ENCODE measurements around the gene ACAP3.
A peak's percentile ranks its signal among the peaks of the same experiment; 100 is the strongest.

Gene ACAP3

GRCh38 chr1:1284221-1285101 lies 23.3 kb downstream of the ACAP3 start:
- no peak for DNase-seq

- DNase-seq = no peak
Observed at GRCh38 chr1:1283821-1284220, 23.9 kb downstream of the ACAP3 start.

GRCh38 chr1:1282998-1283397 lies 24.7 kb downstream of the ACAP3 start:
- DNase-seq = no peak

GRCh38 chr1:1281533-1282321 lies 26.0 kb downstream of the ACAP3 start:
- DNase-seq = no peak

GRCh38 chr1:1280782-1281481 lies 26.8 kb downstream of the ACAP3 start:
- no peak for DNase-seq

- DNase-seq = no peak
Observed at GRCh38 chr1:1279028-1279427, 28.7 kb downstream of the ACAP3 start.

- no peak for DNase-seq
Observed at GRCh38 chr1:1278620-1279019, 29.1 kb downstream of the ACAP3 start.

GRCh38 chr1:1275836-1276235 lies 31.9 kb downstream of the ACAP3 start:
- DNase-seq = no peak

GRCh38 chr1:1274931-1275431 lies 32.7 kb downstream of the ACAP3 start:
- no peak for DNase-seq

GRCh38 chr1:1274299-1274930 lies 33.3 kb downstream of the ACAP3 start:
- no peak for DNase-seq

GRCh38 chr1:1273512-1274298 lies 34.0 kb downstream of the ACAP3 start, which contains the start of gene UBE2J2:
UBE2J2 (minus strand) TSS chr1:1273854; CDS start chr1:1267992, 5,862 bp downstream.
- DNase-seq = peak; percentile 79 to 92 (median 90)

GRCh38 chr1:1273209-1273511 lies 34.6 kb downstream of the ACAP3 start:
- DNase-seq = no peak

- DNase-seq = no peak
Observed at GRCh38 chr1:1272341-1273208, 35.2 kb downstream of the ACAP3 start.

GRCh38 chr1:1270813-1271212 lies 36.9 kb downstream of the ACAP3 start:
- no peak for DNase-seq

- DNase-seq = no peak
Observed at GRCh38 chr1:1268284-1268682, 39.4 kb downstream of the ACAP3 start.

- no peak for DNase-seq
Observed at GRCh38 chr1:1267488-1268283, 40.0 kb downstream of the ACAP3 start.

- no peak for DNase-seq
Observed at GRCh38 chr1:1264868-1265272, 42.9 kb downstream of the ACAP3 start.

GRCh38 chr1:1264026-1264425 lies 43.7 kb downstream of the ACAP3 start:
- no peak for DNase-seq

GRCh38 chr1:1262758-1263157 lies 45.0 kb downstream of the ACAP3 start:
- DNase-seq = no peak

GRCh38 chr1:1262071-1262470 lies 45.7 kb downstream of the ACAP3 start:
- no peak for DNase-seq
